Head of caudate nucleus (tissue), 42 donors: Measurements from ENCODE around the gene STX2.

Experiments used
- DNase-seq, 42 donors: peaks; one replicate each; pipeline versions ENCODE4 v3.0.0 to v3.0.0-alpha.2; 2020 to 2021; ENCODE audit warnings: mixed read lengths in 7 of 42
- intact Hi-C: fragments of 100-400 bp; cut with DNase I; formaldehyde crosslinking; loops from one replicate; pipeline ENCODE4 v1.15.0; 2022

STX2 gene

GRCh38 chr12:130748786-130749185, 90.3 kb downstream of the STX2 start:
- intact Hi-C loops: loop anchor here (5.0 kb wide), 1 partner anchor 701 kb away; no protein-coding TSS in a partner anchor
- no peak for DNase-seq

GRCh38 chr12:130747867-130748740, 90.9 kb downstream of the STX2 start:
- intact Hi-C loops: loop anchor here (5.0 kb wide), 1 partner anchor 701 kb away; no protein-coding TSS in a partner anchor
- DNase-seq: peak; percentile 71 to 92 (median 84)

- intact Hi-C loops: loop anchor here (5.0 kb wide), 1 partner anchor 699 kb away; no protein-coding TSS in a partner anchor
- DNase-seq: no peak
Observed at GRCh38 chr12:130746546-130746945, 92.5 kb downstream of the STX2 start.

DNA sequence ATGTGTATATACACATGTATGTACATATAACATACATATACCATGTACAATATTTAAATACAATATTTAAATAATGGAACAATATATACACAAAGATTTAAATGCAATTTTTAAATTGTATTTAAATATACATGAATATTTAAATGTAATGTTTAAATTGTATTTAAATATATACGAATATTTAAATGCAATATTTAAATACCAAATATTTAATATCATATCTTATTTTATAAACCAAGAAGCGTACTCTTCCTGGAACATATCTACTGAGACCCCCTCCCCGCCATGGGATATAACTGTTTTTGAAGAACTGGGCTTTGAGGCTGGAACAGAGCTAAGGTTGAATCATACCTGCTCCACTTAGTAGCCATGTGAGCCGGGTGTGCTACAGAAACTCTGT, 93.1 kb downstream of the STX2 start:
- intact Hi-C loops: loop anchor here (5.0 kb wide), 1 partner anchor 699 kb away; no protein-coding TSS in a partner anchor

DNA sequence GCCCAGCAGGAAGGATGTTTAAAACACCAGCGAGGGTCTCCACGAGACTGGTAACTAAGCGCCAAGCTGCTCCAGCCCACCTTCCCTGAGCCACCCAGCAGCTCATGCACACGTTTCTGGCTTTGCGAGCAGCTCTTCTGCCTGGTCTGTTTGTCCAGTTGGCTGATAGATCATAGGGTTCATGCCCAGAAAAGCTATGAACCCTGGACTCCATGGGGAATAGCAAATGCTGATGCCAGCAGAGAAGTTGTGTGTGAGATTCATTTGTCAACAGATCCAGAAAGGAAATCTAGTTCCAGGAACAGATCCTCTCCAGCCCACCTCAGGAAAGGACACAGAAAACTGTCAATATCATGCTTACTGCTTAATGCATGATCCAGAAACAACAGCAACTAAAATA, 94.8 kb downstream of the STX2 start:
- intact Hi-C loops: no loop called here
- DNase-seq: no peak

More for the DNA sequence above, 93.1 kb downstream of the STX2 start:
- no peak for DNase-seq

- intact Hi-C loops: no loop called here
- DNase-seq: no peak
Observed at GRCh38 chr12:130743606-130744005, 95.4 kb downstream of the STX2 start.

DNA sequence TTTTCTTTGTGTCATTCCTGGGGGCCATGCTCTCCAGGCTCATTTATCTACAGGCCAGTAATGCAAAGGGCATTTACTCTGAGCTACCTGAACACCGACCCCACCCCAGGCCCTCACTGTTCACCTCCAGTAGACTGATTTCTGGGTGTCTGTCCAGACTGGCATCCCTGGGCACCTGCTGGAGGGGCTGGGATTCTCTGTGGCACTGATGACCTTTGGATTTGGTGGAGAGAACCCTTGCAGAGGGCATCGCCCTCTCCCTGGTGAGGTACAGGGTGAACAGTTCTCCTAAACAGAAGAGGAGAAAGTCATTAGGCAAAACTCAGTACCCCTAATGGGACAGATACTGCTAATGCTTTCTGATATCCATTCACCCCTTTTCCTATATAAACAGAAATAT, 95.9 kb downstream of the STX2 start:
- intact Hi-C loops: no loop called here
- DNase-seq: no peak

GRCh38 chr12:130742716-130743115, 96.3 kb downstream of the STX2 start:
- DNase-seq: no peak
- intact Hi-C loops: no loop called here

DNA sequence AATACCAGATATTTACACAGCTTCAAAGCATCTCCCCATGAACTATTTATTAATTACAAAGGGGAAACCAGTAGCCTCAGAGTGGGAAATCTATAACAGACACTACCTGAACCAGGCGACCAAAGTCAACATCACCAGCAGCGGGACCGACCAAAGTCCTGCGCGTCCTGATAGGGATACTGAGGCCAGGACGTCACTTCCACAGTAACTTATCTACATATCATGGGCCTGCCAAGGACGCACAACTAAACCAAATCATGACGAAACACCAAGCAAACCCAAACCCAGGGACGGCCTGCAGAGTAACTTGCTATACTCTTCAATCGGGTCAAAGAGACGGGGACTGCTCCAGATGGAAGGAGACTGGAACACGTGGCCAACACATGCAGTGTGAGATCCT, 96.9 kb downstream of the STX2 start:
- DNase-seq: no peak
- intact Hi-C loops: no loop called here
